MM.1S (cell line): ENCODE data around the gene GRXCR2.

Experiments
- DNase-seq: peaks from one replicate; pipeline ENCODE4 v3.0.0-alpha.2; 2015
- H2AFZ ChIP-seq: fragments of 300-600 bp; sonication (generic); 2 replicates; pipeline ENCODE4 v1.6.0; 2016; ENCODE audit warnings: antibody characterized with exemption, low read length
- H3F3A ChIP-seq: fragments of 300-600 bp; sonication (generic); 2 replicates; pipeline ENCODE4 v1.6.1; 2016; ENCODE audit warnings: mild to moderate bottlenecking, antibody characterized with exemption, low read length, moderate library complexity, mixed read lengths; ENCODE audit not compliant: insufficient read depth
- H3K27ac ChIP-seq: fragments of 300-600 bp; sonication (generic); 2 replicates; pipeline ENCODE4 v1.5.1; 2016; ENCODE audit warnings: mild to moderate bottlenecking, low read length
- H3K27me3 ChIP-seq: fragments of 300-600 bp; sonication (generic); replicated peaks from 2 replicates; pipeline ENCODE4 v1.6.0; 2016; ENCODE audit warnings: low read length; ENCODE audit not compliant: insufficient read depth
- H3K36me3 ChIP-seq: fragments of 300-600 bp; sonication (generic); replicated peaks from 2 replicates; pipeline ENCODE4 v1.6.1; 2016; ENCODE audit warnings: mild to moderate bottlenecking, low read length, mixed read lengths; ENCODE audit not compliant: insufficient read depth
- H3K4me1 ChIP-seq: fragments of 300-600 bp; sonication (generic); 2 replicates; pipeline ENCODE4 v1.6.1; 2016; ENCODE audit warnings: low read length, mixed read lengths
- H3K4me2 ChIP-seq: fragments of 300-600 bp; sonication (generic); 2 replicates; pipeline ENCODE4 v1.6.0; 2016; ENCODE audit warnings: low read depth, low read length
- H3K4me3 ChIP-seq: fragments of 300-600 bp; sonication (generic); 2 replicates; pipeline ENCODE4 v1.5.1; 2016; ENCODE audit warnings: low read length, mixed read lengths
- H3K79me2 ChIP-seq: fragments of 300-600 bp; sonication (generic); 2 replicates; pipeline ENCODE4 v1.6.1; 2016; ENCODE audit warnings: mixed run types, low read length, mixed read lengths
- H3K9ac ChIP-seq: fragments of 300-600 bp; sonication (generic); 2 replicates; pipeline ENCODE4 v1.6.1; 2016; ENCODE audit warnings: low read length, mixed read lengths
- H3K9me2 ChIP-seq: fragments of 300-600 bp; sonication (generic); replicated peaks from 2 replicates; pipeline ENCODE4 v1.6.1; 2016; ENCODE audit warnings: mild to moderate bottlenecking, low read length, mixed read lengths; ENCODE audit not compliant: insufficient read depth
- H3K9me3 ChIP-seq: fragments of 300-600 bp; sonication (generic); replicated peaks from 2 replicates; pipeline ENCODE4 v1.6.1; 2016; ENCODE audit warnings: mild to moderate bottlenecking, low read length, mixed read lengths; ENCODE audit not compliant: insufficient read depth
- H4K20me1 ChIP-seq: fragments of 300-600 bp; sonication (generic); 2 replicates; pipeline ENCODE4 v1.6.1; 2016; ENCODE audit warnings: mild to moderate bottlenecking, low read length, moderate library complexity, mixed read lengths; ENCODE audit not compliant: insufficient read depth
- CTCF ChIP-seq: fragments of 300-600 bp; sonication (generic); IDR thresholded peaks from 2 replicates; pipeline ENCODE4 v1.5.1; 2016; ENCODE audit warnings: antibody characterized with exemption, low read length, mixed read lengths
- EZH2 ChIP-seq: fragments of 300-600 bp; sonication (generic); optimal IDR thresholded peaks from 2 replicates; pipeline ENCODE3; 2017; ENCODE audit warnings: low read depth, mild to moderate bottlenecking, antibody characterized with exemption, low read length, mixed read lengths
- EZH2phosphoT487 ChIP-seq: fragments of 300-600 bp; sonication (generic); IDR thresholded peaks from 2 replicates; pipeline ENCODE4 v1.6.1; 2018; ENCODE audit warnings: antibody characterized with exemption, low read length

GRXCR2 gene

GRCh38 chr5:145834554-145834916 is 38.3 kb downstream of the GRXCR2 start:
- Histone ChIP-seq H3K79me2 (no peaks in the 10 kb centered on the region; the same call in 1 of the 2 replicates), H3K9ac (peak overlapping the region; percentile 65; the same call in 1 of the 2 replicates), H3K9me3 (no peaks in the 10 kb centered on the region), H3K36me3 (no peaks in the 10 kb centered on the region), H3K4me3 (peak overlapping the region; percentile 86), H3K4me1 (peaks cover 4% of the 10 kb centered on the region; the same call in 1 of the 2 replicates), H3F3A (no peaks in the 10 kb centered on the region), H3K9me2 (no peaks in the 10 kb centered on the region), H3K27me3 (no peaks in the 10 kb centered on the region), H3K4me2 (peak overlapping the region; percentile 94), H4K20me1 (no peaks in the 10 kb centered on the region), H2AFZ (peak overlapping the region; percentile 98), H3K27ac (no peak overlapping the region)
- TF ChIP-seq EZH2 (no peak), EZH2phosphoT487 (no peak), CTCF (no peak)
- no peak for DNase-seq

- no peak overlapping the region for H3K4me2 ChIP-seq
- H3K27me3 ChIP-seq = no peaks in the 10 kb centered on the region
- H3K9me3 ChIP-seq = no peaks in the 10 kb centered on the region
- peaks cover 4% of the 10 kb centered on the region; the same call in 1 of the 2 replicates for H3K4me1 ChIP-seq
- no peak overlapping the region for H3K4me3 ChIP-seq
- no peak for DNase-seq
- H3K27ac ChIP-seq = no peak overlapping the region
- H3K36me3 ChIP-seq = no peaks in the 10 kb centered on the region
- no peak overlapping the region for H2AFZ ChIP-seq
- no peaks in the 10 kb centered on the region for H3K9me2 ChIP-seq
- H4K20me1 ChIP-seq = no peaks in the 10 kb centered on the region
- TF ChIP-seq EZH2 (no peak), CTCF (no peak), EZH2phosphoT487 (no peak)
- no peaks in the 10 kb centered on the region; the same call in 1 of the 2 replicates for H3K79me2 ChIP-seq
- no peaks in the 10 kb centered on the region for H3F3A ChIP-seq
- H3K9ac ChIP-seq = no peak overlapping the region
These were observed 39.1 kb downstream of the GRXCR2 start for GRCh38 chr5:145833631-145834200.

- H3K9me2 ChIP-seq = no peaks in the 10 kb centered on the region
- H3K27me3 ChIP-seq = no peaks in the 10 kb centered on the region
- H3F3A ChIP-seq = no peaks in the 10 kb centered on the region
- no peak overlapping the region for H3K4me2 ChIP-seq
- H3K9ac ChIP-seq = no peak overlapping the region
- H3K27ac ChIP-seq = no peak overlapping the region
- H3K36me3 ChIP-seq = no peaks in the 10 kb centered on the region
- H3K79me2 ChIP-seq = no peaks in the 10 kb centered on the region; the same call in 1 of the 2 replicates
- no peak for DNase-seq
- peaks cover under 1% of the 10 kb centered on the region; the same call in 1 of the 2 replicates for H3K4me1 ChIP-seq
- no peaks in the 10 kb centered on the region for H4K20me1 ChIP-seq
- H2AFZ ChIP-seq = no peak overlapping the region
- TF ChIP-seq CTCF = no peak
- H3K9me3 ChIP-seq = no peaks in the 10 kb centered on the region
- H3K4me3 ChIP-seq = no peak overlapping the region
These were observed 42.2 kb downstream of the GRXCR2 start for GRCh38 chr5:145830594-145830993.
